GM21619 (cell line): Measurements from ENCODE around the gene AIF1L.
"Not testable (repeated sequence)": the region's sequence is repeated elsewhere in the genome, so short reads cannot be mapped to it uniquely, and the experiment has no call there.

Experiments used
- ATAC-seq: cut with Tn5 transposase; IDR thresholded peaks from one replicate; pipeline ENCODE4 v1.9.1; 2021; ENCODE audit not compliant: unreplicated experiment

AIF1L gene

GRCh38 chr9:131097948-131098278 is 1.6 kb downstream of the AIF1L start:
- no peak for ATAC-seq

- ATAC-seq: no peak
Measured at GRCh38 chr9:131098391-131099101, 2.2 kb downstream of the AIF1L start.

GRCh38 chr9:131099102-131099606 is 2.8 kb downstream of the AIF1L start:
- ATAC-seq: no peak

- not testable (repeated sequence) for ATAC-seq
Measured at GRCh38 chr9:131099845-131100244, 3.5 kb downstream of the AIF1L start.

GRCh38 chr9:131100445-131100844 is 4.1 kb downstream of the AIF1L start:
- no peak for ATAC-seq

- ATAC-seq: no peak
Measured at GRCh38 chr9:131101207-131101964, 5.1 kb downstream of the AIF1L start.

GRCh38 chr9:131103024-131103423 is 6.7 kb downstream of the AIF1L start:
- no peak for ATAC-seq

GRCh38 chr9:131103535-131103934 is 7.2 kb downstream of the AIF1L start:
- ATAC-seq: no peak

GRCh38 chr9:131104016-131104740 is 7.8 kb downstream of the AIF1L start:
- no peak for ATAC-seq

- ATAC-seq: no peak
Measured at GRCh38 chr9:131105952-131106351, 9.6 kb downstream of the AIF1L start.

- ATAC-seq: no peak
Measured at GRCh38 chr9:131107760-131108159, 11.4 kb downstream of the AIF1L start.

GRCh38 chr9:131111186-131111853 is 15.0 kb downstream of the AIF1L start:
- no peak for ATAC-seq

GRCh38 chr9:131111854-131112311 is 15.6 kb downstream of the AIF1L start:
- no peak for ATAC-seq

GRCh38 chr9:131112374-131113154 is 16.2 kb downstream of the AIF1L start:
- ATAC-seq: no peak

GRCh38 chr9:131113655-131114054 is 17.3 kb downstream of the AIF1L start:
- no peak for ATAC-seq

GRCh38 chr9:131114084-131114535 is 17.8 kb downstream of the AIF1L start:
- no peak for ATAC-seq

- not testable (repeated sequence) for ATAC-seq
Measured at GRCh38 chr9:131115360-131115742, 19.0 kb downstream of the AIF1L start.

- ATAC-seq: no peak
Measured at GRCh38 chr9:131116281-131117120, 20.2 kb downstream of the AIF1L start.

GRCh38 chr9:131117121-131117761 is 20.9 kb downstream of the AIF1L start:
- no peak for ATAC-seq
